ENCODE data around the gene ANKRD50. TPM values are rescaled to one million over a fixed set of nuclear protein-coding genes. Genes with fewer than 3 reads are reported as not detected.

Gene ANKRD50
- total RNA-seq, 2 experiments from 2014 or later: under 0.01 to 0.08 TPM

DNA sequence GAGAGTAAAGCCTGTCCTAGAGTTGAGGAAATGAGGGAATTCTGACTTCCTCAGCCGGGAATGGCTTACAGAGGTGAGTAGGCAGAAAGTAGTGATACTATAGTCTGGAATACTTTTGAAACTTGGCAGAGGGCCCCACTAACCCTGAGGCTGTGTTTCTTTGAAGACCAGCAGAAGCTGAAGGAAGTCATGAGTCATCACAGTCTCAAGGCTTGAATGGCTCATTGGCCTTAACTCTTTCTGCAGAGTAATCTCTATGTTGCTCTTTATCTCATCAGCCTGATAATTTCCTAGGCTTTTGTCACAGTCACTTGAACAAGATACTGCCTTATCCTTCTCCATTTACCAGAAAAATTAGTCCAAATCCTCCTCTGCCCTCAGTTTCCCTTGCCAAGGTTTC is 80.8 kb downstream of the ANKRD50 start:
- Histone ChIP-seq H3K4me1 (ENCODE audit: insufficient read depth, low read length, poor library complexity, severe bottlenecking) (no peaks in the 10 kb centered on the region), H3K36me3 (ENCODE audit: insufficient read depth, low read length) (no peaks in the 10 kb centered on the region), H2AFZ (ENCODE audit: low read length) (no peak overlapping the region), H3K4me3 (ENCODE audit: low read depth, low read length, poor library complexity, severe bottlenecking) (no peak overlapping the region), H3K79me2 (ENCODE audit: insufficient read depth, low read depth, low read length) (no peaks in the 10 kb centered on the region), H3K27ac (ENCODE audit: low read depth, low read length, poor library complexity, severe bottlenecking) (no peak overlapping the region), H3K9me3 (ENCODE audit: low read length) (no peaks in the 10 kb centered on the region), H4K20me1 (ENCODE audit: insufficient read depth, low read length) (no peaks in the 10 kb centered on the region), H3K4me2 (ENCODE audit: low read length) (no peak overlapping the region), H3K9me2 (ENCODE audit: insufficient read depth, low read length) (no peaks in the 10 kb centered on the region)
- intact Hi-C loops (cut with micrococcal nuclease; ENCODE audit: unreplicated experiment): no loop called here
- no peak for TF ChIP-seq CTCF (conservative IDR thresholded peaks at IDR 0.05; ENCODE audit: low read length)
- no peak for TF ChIP-seq EZH2phosphoT487 (IDR thresholded peaks at IDR 0.05; ENCODE audit: borderline replicate concordance, low read depth, low read length)
- no peak for DNase-seq (ENCODE audit: low spot score)
- BruUV-seq (replicated peaks): no TSS peak
- POLR2A ChIA-PET: no interaction called here
- CTCF ChIA-PET (ENCODE audit: unreplicated experiment): no interaction called here

DNA sequence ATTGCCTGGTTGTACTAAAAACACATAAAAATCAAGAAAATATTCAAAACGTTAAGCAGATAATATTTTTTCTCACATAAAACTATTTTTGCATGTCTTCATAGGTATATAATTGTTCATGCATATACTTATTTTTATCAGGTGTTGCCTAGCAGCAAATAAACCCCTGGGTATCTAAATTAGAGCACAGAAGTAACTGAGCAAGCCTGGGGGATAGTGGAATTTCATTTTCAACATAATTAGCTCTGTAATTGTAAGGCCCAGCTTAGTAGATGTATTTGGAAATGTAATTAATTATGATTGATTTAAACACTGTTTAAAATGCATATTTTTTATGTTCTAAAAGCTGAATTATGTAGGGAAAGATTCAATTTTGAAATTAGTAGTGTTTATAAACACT is 82.9 kb downstream of the ANKRD50 start:
- Histone ChIP-seq H3K9me3 (ENCODE audit: low read length) (no peaks in the 10 kb centered on the region), H2AFZ (ENCODE audit: low read length) (no peak overlapping the region), H4K20me1 (ENCODE audit: insufficient read depth, low read length) (no peaks in the 10 kb centered on the region), H3K4me3 (ENCODE audit: low read depth, low read length, poor library complexity, severe bottlenecking) (no peak overlapping the region), H3K36me3 (ENCODE audit: insufficient read depth, low read length) (no peaks in the 10 kb centered on the region), H3K27ac (ENCODE audit: low read depth, low read length, poor library complexity, severe bottlenecking) (no peak overlapping the region), H3K79me2 (ENCODE audit: insufficient read depth, low read depth, low read length) (no peaks in the 10 kb centered on the region), H3K4me2 (ENCODE audit: low read length) (no peak overlapping the region), H3K4me1 (ENCODE audit: insufficient read depth, low read length, poor library complexity, severe bottlenecking) (no peaks in the 10 kb centered on the region), H3K9me2 (ENCODE audit: insufficient read depth, low read length) (no peaks in the 10 kb centered on the region)
- no TSS peak for BruUV-seq (replicated peaks)
- DNase-seq (ENCODE audit: low spot score): no peak
- intact Hi-C loops (cut with micrococcal nuclease; ENCODE audit: unreplicated experiment): no loop called here
- TF ChIP-seq CTCF (conservative IDR thresholded peaks at IDR 0.05; ENCODE audit: low read length) (no peak), EZH2phosphoT487 (IDR thresholded peaks at IDR 0.05; ENCODE audit: borderline replicate concordance, low read depth, low read length) (no peak)
- ChIA-PET POLR2A (interaction anchor here (0.5 kb wide), 2 partner anchors 34 to 54 kb away, joined by 3 to 4 read pairs; no protein-coding TSS in a partner anchor), CTCF (ENCODE audit: unreplicated experiment) (no interaction called here)

All from OCI-LY7 (cell line).